ENCODE data around the gene CDKAL1. TPM values are rescaled to one million over a fixed set of nuclear protein-coding genes. Genes with fewer than 3 reads are reported as not detected.
"Not testable (repeated sequence)": the region's sequence is repeated elsewhere in the genome, so short reads cannot be mapped to it uniquely, and the experiment has no call there.

The CDKAL1 gene
- total RNA-seq, 1 donor from 2014 or later = 9.6 TPM

DNA sequence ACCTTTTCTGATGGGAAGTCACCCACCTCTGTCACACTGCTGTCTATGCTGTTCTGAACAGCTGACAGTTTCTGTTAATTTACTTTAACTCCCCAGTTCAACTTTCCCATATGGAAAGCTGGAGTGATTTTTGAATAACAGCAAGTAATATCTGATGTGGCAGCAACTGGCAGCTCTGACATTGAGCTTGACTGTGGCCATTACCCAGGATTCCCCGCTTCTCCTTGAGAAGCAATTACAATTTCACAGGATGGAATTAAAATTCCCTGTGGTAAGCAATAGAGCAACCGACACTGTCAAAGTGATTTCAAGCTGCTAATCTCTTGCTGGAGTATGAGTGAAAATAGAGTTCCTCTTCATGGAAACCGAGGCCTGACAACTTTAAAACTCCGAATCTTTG lies 711.2 kb downstream of the CDKAL1 start:
- H3K9me3 Mint-ChIP-seq (ENCODE audit: low read depth) = no peaks in the 10 kb centered on the region
- H3K36me3 Mint-ChIP-seq (ENCODE audit: low read depth) = no peaks in the 10 kb centered on the region
- no peak overlapping the region for H3K4me3 Mint-ChIP-seq (ENCODE audit: unreplicated experiment)
- H3K27ac Mint-ChIP-seq (ENCODE audit: unreplicated experiment) = no peak overlapping the region
- TF ChIP-seq, protein P1, sequence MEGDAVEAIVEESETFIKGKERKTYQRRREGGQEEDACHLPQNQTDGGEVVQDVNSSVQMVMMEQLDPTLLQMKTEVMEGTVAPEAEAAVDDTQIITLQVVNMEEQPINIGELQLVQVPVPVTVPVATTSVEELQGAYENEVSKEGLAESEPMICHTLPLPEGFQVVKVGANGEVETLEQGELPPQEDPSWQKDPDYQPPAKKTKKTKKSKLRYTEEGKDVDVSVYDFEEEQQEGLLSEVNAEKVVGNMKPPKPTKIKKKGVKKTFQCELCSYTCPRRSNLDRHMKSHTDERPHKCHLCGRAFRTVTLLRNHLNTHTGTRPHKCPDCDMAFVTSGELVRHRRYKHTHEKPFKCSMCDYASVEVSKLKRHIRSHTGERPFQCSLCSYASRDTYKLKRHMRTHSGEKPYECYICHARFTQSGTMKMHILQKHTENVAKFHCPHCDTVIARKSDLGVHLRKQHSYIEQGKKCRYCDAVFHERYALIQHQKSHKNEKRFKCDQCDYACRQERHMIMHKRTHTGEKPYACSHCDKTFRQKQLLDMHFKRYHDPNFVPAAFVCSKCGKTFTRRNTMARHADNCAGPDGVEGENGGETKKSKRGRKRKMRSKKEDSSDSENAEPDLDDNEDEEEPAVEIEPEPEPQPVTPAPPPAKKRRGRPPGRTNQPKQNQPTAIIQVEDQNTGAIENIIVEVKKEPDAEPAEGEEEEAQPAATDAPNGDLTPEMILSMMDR (IDR thresholded peaks at IDR 0.05) = no peak
- H3K27me3 Mint-ChIP-seq (ENCODE audit: low read depth) = no peaks in the 10 kb centered on the region
- peaks cover 4% of the 10 kb centered on the region for H3K4me1 Mint-ChIP-seq (ENCODE audit: low read depth)
- DNase-seq (ENCODE audit: low spot score) = no peak

DNA sequence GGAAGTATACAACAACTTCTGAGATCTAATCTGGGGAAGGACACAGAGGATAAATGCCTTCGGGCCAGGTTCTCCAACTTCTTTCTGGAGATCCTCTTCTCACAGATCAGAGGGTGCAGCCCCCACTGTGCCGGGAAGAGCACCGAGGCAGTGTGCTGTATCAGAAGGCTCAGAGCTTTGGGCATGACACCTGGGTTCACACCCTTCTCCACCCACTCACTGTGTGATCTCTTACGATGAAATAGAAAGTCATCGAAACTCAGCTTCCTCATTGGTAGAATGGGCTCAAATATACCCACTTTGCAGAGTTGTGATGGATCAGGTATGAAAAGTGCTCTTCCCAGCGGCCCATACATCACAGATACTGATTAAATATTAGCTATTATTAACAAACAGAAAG lies 711.8 kb downstream of the CDKAL1 start:
- no peaks in the 10 kb centered on the region for H3K27me3 Mint-ChIP-seq (ENCODE audit: low read depth)
- no peak overlapping the region for H3K27ac Mint-ChIP-seq (ENCODE audit: unreplicated experiment)
- H3K4me1 Mint-ChIP-seq (ENCODE audit: low read depth) = peaks cover 4% of the 10 kb centered on the region
- DNase-seq (ENCODE audit: low spot score) = no peak
- no peaks in the 10 kb centered on the region for H3K36me3 Mint-ChIP-seq (ENCODE audit: low read depth)
- H3K9me3 Mint-ChIP-seq (ENCODE audit: low read depth) = no peaks in the 10 kb centered on the region
- H3K4me3 Mint-ChIP-seq (ENCODE audit: unreplicated experiment) = no peak overlapping the region
- TF ChIP-seq, protein P1 (IDR thresholded peaks at IDR 0.05) = no peak

DNA sequence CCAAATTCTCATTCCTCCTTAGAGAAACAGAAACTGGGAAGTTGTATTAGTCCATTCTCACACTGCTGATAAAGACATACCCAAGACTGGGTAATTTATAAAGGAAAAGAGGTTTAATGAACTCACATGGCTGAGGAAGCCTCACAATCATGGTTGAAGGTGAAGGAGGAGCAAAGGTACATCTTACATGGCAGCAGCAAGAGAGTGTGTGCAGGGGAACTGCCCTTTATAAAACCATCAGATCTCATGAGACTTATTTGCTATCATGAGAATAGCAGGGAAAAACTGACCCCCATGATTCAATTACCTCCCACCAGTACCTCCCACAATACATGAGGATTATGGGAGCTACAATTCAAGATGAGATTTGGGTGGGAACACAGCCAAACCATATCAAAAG lies 720.2 kb downstream of the CDKAL1 start:
- not testable (repeated sequence) for H3K4me3 Mint-ChIP-seq (ENCODE audit: unreplicated experiment); H3K4me1 Mint-ChIP-seq (ENCODE audit: low read depth); H3K36me3 Mint-ChIP-seq (ENCODE audit: low read depth); H3K27ac Mint-ChIP-seq (ENCODE audit: unreplicated experiment); H3K9me3 Mint-ChIP-seq (ENCODE audit: low read depth); DNase-seq (ENCODE audit: low spot score); H3K27me3 Mint-ChIP-seq (ENCODE audit: low read depth)

DNA sequence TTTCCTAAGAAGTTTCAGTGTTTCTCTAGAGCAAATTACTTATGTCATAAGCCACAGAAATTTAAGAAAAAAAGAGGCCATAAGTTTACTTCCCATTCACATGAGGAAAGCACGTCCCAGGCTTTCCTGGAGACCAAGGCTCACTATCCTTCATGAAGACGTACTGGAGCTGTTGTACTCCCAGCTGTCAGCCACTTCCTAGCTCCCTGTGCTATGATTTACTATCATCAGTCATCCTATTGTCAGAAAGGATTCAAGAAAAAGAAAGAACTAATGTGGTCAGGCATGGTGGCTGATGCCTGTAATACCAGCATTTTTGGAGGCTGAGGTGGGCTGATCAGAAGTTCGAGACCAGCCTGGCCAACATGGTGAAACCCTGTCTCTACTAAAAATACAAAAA lies 721.9 kb downstream of the CDKAL1 start:
- no peak for DNase-seq (ENCODE audit: low spot score)
- peaks cover 2% of the 10 kb centered on the region for H3K36me3 Mint-ChIP-seq (ENCODE audit: low read depth)
- no peak overlapping the region for H3K4me3 Mint-ChIP-seq (ENCODE audit: unreplicated experiment)

DNA sequence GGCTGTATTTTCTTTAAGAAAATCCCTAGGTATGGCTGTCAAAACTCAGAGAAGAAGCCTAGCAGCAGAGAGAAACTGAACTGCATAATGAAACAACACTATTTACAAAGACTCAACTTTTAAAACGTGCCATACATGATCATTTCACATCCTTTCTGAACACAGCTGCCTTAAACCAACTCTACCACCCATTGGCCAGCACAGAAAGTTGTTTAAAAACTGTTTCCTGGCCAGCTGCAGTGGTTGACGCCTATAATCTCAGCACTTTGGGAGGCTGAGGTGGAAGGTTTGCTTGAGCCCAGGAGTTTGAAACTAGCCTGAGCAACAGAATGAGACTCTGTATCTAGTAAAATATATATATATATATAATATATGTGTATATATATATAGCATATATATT lies 722.9 kb downstream of the CDKAL1 start:
- no peaks in the 10 kb centered on the region for H3K27me3 Mint-ChIP-seq (ENCODE audit: low read depth)
- H3K4me1 Mint-ChIP-seq (ENCODE audit: low read depth) = no peaks in the 10 kb centered on the region
- H3K27ac Mint-ChIP-seq (ENCODE audit: unreplicated experiment) = no peak overlapping the region
- DNase-seq (ENCODE audit: low spot score) = no peak
- peaks cover 2% of the 10 kb centered on the region for H3K36me3 Mint-ChIP-seq (ENCODE audit: low read depth)
- H3K4me3 Mint-ChIP-seq (ENCODE audit: unreplicated experiment) = no peak overlapping the region
- TF ChIP-seq, protein P1 (IDR thresholded peaks at IDR 0.05) = no peak
- peaks cover 6% of the 10 kb centered on the region for H3K9me3 Mint-ChIP-seq (ENCODE audit: low read depth)

More for the DNA sequence above, 721.9 kb downstream of the CDKAL1 start:
- no peak overlapping the region for H3K27ac Mint-ChIP-seq (ENCODE audit: unreplicated experiment)
- peaks cover 9% of the 10 kb centered on the region for H3K9me3 Mint-ChIP-seq (ENCODE audit: low read depth)
- H3K4me1 Mint-ChIP-seq (ENCODE audit: low read depth) = no peaks in the 10 kb centered on the region
- TF ChIP-seq, protein P1 (IDR thresholded peaks at IDR 0.05) = no peak
- no peaks in the 10 kb centered on the region for H3K27me3 Mint-ChIP-seq (ENCODE audit: low read depth)

- Mint-ChIP-seq H3K36me3 (ENCODE audit: low read depth) (no peaks in the 10 kb centered on the region), H3K9me3 (ENCODE audit: low read depth) (no peaks in the 10 kb centered on the region), H3K27me3 (ENCODE audit: low read depth) (no peaks in the 10 kb centered on the region), H3K4me3 (ENCODE audit: unreplicated experiment) (no peak overlapping the region), H3K27ac (ENCODE audit: unreplicated experiment) (no peak overlapping the region), H3K4me1 (ENCODE audit: low read depth) (no peaks in the 10 kb centered on the region)
- TF ChIP-seq, protein P1 (IDR thresholded peaks at IDR 0.05) = no peak
- no peak for DNase-seq (ENCODE audit: low spot score)
These were observed 724.4 kb downstream of the CDKAL1 start for GRCh38 chr6:21258665-21259064.
